ENCODE data around the gene KCNIP1. TPM values are rescaled to one million over a fixed set of nuclear protein-coding genes. Genes with fewer than 3 reads are reported as not detected.

KCNIP1 gene
- polyA plus RNA-seq, 3 donors = 0.09 to 0.79 (median 0.18) TPM

- H3K27ac ChIP-seq (ENCODE audit: low read depth, low read length) = no peak overlapping the region
- 77 to 96% (median 95%) methylated on average over 5 of the region's 5 CpGs for WGBS, 3 donors
Measured at GRCh38 chr5:170480260-170480659, 23.6 kb upstream of the KCNIP1 start.

DNA sequence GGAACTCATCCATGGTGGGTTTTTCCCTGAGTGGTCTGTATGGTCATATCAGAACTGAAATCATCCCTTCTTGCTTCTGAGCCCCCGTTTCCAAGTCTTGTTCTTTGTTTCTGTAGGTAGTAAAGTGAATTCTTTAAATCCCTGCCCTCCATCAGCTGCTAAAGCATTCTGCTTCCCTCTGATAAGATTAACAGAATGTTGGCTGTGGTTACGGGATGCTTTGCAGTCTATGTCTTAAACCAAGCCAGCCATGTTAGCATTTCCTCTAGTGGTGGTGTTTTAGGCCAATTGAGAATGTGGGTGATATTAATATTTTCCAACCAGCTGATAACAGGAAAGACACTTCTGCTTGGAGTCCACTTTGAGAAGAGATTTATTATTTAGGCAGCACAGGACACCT lies 22.0 kb upstream of the KCNIP1 start:
- WGBS, 3 donors = 50 to 60% (median 53%) methylated on average over 2 of the region's 2 CpGs
- no peak overlapping the region for H3K27ac ChIP-seq (ENCODE audit: low read depth, low read length)

GRCh38 chr5:170482511-170482910 lies 21.3 kb upstream of the KCNIP1 start:
- H3K27ac ChIP-seq (ENCODE audit: low read depth, low read length) = no peak overlapping the region
- WGBS, 3 donors = 69 to 79% (median 76%) methylated on average over 4 of the region's 4 CpGs

GRCh38 chr5:170483701-170484458 lies 19.9 kb upstream of the KCNIP1 start:
- WGBS, 3 donors = 61 to 77% (median 72%) methylated on average over 19 of the region's 19 CpGs
- no peak overlapping the region for H3K27ac ChIP-seq (ENCODE audit: low read depth, low read length)

DNA sequence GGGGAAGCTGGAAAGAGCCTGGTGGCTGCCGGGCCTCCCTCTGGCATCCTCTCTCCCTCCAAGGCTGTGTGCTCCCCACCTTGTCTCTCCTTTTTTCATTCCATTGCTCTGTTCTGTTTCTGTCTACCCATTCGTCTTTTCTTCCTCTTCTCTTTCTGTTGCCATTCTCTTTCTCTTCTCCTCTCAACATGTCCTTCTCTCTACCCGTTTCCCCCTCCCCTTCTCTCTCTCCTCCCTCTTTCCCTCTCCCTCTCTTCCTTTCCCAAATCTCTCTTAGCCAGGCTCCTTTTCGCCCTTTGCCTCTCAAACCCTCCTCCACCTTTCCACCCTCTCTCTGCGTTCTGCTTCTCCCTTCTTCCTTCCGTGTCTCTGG lies 19.4 kb upstream of the KCNIP1 start:
- 72 to 79% (median 77%) methylated on average over 6 of the region's 6 CpGs for whole genome bisulfite sequencing, 3 donors
- no peak overlapping the region for H3K27ac ChIP-seq (ENCODE audit: low read depth, low read length)

GRCh38 chr5:170484847-170485615 lies 18.8 kb upstream of the KCNIP1 start:
- WGBS, 3 donors = 77 to 91% (median 81%) methylated on average over 12 of the region's 12 CpGs
- H3K27ac ChIP-seq (ENCODE audit: low read depth, low read length) = no peak overlapping the region

GRCh38 chr5:170485616-170485911 lies 18.3 kb upstream of the KCNIP1 start:
- H3K27ac ChIP-seq (ENCODE audit: low read depth, low read length) = no peak overlapping the region

DNA sequence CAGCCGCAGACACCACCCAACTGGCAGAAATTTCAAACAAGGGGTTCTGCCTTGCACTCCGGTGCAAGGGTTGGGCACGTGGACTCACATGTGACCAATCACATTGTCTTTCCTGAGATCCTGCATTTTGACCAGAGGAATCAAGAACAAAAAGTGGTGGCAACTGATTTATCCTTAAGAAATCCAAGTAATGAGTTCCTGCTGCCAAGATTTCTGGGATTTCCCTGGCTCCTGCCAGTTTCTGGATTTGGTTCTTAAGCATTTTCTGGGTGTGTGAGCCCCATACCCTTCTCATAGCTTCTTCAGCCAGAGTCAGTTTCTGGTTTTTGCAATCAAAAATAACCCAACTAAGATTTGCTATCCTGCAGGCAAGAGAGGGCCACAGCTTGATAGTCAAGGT lies 17.4 kb upstream of the KCNIP1 start:
- H3K27ac ChIP-seq (ENCODE audit: low read depth, low read length) = no peak overlapping the region
- WGBS, 3 donors = 81 to 90% (median 90%) methylated on average over 3 of the region's 3 CpGs

GRCh38 chr5:170488570-170488969 lies 15.2 kb upstream of the KCNIP1 start:
- 70 to 81% (median 81%) methylated on average over 9 of the region's 9 CpGs for WGBS, 3 donors
- no peak overlapping the region for H3K27ac ChIP-seq (ENCODE audit: low read depth, low read length)

GRCh38 chr5:170489199-170489598 lies 14.6 kb upstream of the KCNIP1 start:
- no peak overlapping the region for H3K27ac ChIP-seq (ENCODE audit: low read depth, low read length)
- 82 to 96% (median 96%) methylated on average over 6 of the region's 6 CpGs for WGBS, 3 donors

DNA sequence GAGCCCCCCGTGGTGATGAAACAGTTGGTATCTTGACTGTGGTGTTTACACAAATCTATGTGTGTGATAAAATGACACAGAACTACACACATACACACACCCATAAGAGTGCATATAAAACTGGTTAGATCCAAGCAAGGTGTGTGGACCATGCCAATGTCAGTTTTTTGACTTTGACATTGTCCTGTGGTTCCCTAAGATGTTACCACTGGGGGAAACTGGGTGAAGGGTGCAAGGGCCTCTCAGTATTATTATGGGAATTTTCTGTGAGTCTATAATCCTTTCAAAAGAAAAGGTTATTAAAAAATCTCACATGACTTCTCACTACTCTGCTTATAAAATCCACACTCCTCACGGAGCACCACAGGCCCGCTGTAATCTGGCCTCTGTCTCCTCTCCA lies 13.4 kb upstream of the KCNIP1 start:
- 71 to 88% (median 86%) methylated on average over 3 of the region's 3 CpGs for WGBS, 3 donors

GRCh38 chr5:170491479-170491878 lies 12.3 kb upstream of the KCNIP1 start:
- no peak overlapping the region for H3K27ac ChIP-seq (ENCODE audit: low read depth, low read length)
- 26 to 47% (median 28%) methylated on average over 5 of the region's 5 CpGs for WGBS, 3 donors

More for the DNA sequence above, 13.4 kb upstream of the KCNIP1 start:
- H3K27ac ChIP-seq (ENCODE audit: low read depth, low read length) = no peak overlapping the region

GRCh38 chr5:170493028-170493820 lies 10.6 kb upstream of the KCNIP1 start:
- no peak overlapping the region for H3K27ac ChIP-seq (ENCODE audit: low read depth, low read length)
- WGBS, 3 donors = 76 to 95% (median 94%) methylated on average over 7 of the region's 7 CpGs

DNA sequence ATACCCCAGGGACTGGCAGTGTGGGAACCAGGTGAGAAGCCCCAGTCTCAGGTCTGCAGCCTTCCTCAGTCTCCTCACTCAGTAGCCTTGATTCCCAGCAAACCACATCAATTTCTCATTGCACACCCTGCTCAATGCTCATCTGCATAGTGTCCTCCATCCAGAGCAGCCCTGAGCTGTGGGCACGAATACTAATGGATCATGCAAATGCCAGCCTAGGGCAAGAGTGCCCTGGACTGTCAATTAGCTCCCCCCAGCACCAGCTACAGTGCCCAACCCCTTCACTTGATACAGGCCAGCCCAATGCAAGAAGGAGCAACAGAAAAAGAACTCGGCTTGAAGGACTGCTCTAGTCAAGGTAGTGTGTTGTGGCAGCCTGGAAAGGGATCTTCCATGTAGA lies 9.8 kb upstream of the KCNIP1 start:
- WGBS, 3 donors = 69 to 93% (median 87%) methylated on average over 2 of the region's 2 CpGs
- no peak overlapping the region for H3K27ac ChIP-seq (ENCODE audit: low read depth, low read length)

GRCh38 chr5:170495825-170496661 lies 7.8 kb upstream of the KCNIP1 start:
- WGBS, 3 donors = 52 to 73% (median 64%) methylated on average over 10 of the region's 10 CpGs

DNA sequence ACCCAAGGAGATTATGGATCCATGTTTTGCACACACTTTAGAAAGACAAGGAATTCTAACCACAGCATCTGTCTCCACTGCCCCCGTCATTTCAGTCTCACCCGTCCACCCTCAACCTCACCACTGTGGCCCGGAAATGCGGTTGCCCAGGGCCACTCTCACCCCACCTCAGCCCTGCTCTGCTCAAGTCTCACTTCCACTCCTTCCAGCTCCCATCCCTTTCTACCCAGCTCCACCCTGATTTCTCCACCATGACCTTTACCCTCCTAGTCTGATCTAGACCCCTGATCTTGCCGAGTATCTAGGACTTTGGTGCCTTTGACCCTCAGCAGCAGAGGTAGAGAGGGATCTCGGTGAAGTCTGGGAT lies 7.2 kb upstream of the KCNIP1 start:
- H3K27ac ChIP-seq (ENCODE audit: low read depth, low read length) = no peak overlapping the region
- 76 to 88% (median 85%) methylated on average over 6 of the region's 6 CpGs for WGBS, 3 donors

More at GRCh38 chr5:170495825-170496661, 7.8 kb upstream of the KCNIP1 start:
- H3K27ac ChIP-seq (ENCODE audit: low read depth, low read length) = no peak overlapping the region

DNA sequence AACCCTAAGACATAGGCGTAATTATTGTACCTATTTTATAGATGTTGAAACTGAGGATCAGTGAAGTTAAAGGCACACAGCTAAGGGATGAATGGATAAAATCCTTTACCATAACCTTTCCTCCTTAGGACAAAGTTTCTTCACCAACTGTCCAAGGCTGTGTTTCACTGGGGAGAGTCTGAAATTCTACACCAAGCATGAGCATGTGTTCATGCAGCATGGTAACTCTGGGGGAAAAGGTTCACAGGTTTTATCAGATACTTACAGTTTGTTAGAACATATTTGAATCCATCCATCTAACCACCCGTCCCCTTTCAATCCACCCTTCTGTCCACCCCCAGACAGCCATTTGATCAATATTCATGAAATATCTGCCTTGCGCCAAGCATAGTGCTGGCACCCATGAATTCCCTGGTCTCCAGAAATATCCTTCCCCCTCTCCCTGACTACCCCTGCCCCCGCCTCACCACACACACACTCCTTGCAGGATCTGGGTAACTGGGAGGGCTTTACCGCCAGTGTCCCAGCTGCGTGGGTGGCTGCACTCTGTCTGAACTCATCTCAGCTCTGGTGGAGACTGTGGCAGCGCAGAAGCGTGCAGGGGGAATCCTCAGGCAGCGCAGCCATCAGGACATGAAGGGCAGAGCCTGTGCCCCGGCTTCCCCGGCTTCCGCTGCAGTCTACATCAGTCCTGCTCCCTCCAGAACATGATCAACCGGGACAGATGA lies 6.3 kb upstream of the KCNIP1 start:
- 65 to 68% (median 65%) methylated on average over 13 of the region's 13 CpGs for WGBS, 3 donors

DNA sequence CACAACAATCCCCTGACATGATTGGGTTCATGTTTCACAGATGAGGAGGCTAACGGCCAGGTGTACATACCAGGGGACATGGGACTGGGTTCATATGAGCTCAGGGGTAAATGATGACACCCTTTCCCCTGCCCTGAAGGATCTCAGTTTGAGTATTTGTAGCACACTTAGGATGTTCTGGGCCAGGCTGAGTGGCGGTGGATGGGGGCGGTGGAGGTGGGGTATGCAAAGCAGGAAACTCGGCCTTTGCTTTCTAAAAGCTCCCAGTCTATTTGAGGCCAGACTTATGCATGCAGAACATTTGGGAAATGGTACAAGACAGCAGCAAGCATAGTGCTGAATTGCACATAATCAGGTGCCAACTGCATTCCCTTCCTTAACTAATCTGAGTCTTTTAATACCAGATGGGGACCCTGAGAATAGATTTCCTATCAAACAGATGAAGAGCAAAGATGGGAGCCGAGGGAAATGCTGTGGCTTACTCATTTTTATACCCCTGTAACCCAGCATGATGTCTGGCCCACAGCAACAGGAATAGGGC lies 4.9 kb upstream of the KCNIP1 start:
- no peak overlapping the region for H3K27ac ChIP-seq (ENCODE audit: low read depth, low read length)
- WGBS, 3 donors = 78 to 92% (median 89%) methylated on average over 5 of the region's 5 CpGs

More for the DNA sequence above, 6.3 kb upstream of the KCNIP1 start:
- no peak overlapping the region for H3K27ac ChIP-seq (ENCODE audit: low read depth, low read length)

Measured in adipose tissue (tissue), 3 donors.